ENCODE data around the gene SEMA7A.
A peak's percentile ranks its signal among the peaks of the same experiment; 100 is the strongest.

SEMA7A gene

DNA sequence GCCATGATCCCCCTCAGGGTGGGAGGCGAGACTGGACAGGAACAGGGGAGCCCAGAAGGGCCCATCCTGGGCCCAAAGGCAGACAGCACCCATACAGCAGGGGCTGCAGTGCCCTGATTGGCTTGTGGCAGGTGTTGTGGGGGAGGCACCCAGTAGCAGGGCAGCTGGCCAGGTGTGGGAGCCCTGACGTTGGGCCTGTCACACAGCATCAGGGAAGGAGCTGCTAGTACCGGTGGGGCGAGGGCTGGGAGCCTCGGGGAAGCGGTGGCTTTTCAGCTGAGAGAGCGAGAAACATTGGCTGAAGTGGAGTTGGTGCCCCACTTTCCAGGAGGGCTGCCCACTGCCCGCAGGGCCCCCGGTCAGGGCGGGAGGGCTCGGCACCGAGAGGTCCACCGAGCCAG lies 46.6 kb downstream of the SEMA7A start:
- no peak for DNase-seq (ENCODE audit: low read depth, low spot score)

DNA sequence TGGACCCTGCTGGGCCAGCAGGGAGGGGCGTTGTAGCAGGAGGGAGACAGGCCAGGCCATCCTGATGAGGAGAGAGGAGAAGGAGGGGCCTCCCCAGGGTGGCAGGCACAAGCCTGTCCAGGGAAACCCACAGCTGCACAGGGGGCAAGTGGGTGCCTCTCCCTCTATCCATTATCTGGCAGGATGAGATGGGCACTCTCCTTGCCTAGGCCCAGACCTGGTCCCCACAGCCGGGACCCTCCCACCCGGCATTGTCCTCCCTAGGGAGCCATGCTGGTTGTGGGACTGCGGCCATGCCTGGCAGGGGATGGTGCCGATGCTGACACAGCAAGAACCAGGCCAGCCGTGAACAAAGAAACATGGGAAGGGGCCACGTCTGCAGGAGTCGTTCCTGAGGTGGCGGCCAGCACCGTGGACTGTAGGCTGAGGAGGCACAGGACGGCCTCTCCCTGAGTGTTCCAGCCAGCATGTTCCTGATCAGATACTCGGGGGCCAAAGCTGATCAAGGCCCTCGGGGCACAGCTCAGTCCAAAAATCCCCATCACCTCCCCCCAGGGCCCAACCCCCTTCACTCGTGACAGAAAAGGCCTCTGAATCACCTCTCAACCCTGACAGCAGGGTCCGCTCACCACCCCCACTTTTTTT lies 47.1 kb downstream of the SEMA7A start:
- DNase-seq (ENCODE audit: low read depth, low spot score) = no peak

DNA sequence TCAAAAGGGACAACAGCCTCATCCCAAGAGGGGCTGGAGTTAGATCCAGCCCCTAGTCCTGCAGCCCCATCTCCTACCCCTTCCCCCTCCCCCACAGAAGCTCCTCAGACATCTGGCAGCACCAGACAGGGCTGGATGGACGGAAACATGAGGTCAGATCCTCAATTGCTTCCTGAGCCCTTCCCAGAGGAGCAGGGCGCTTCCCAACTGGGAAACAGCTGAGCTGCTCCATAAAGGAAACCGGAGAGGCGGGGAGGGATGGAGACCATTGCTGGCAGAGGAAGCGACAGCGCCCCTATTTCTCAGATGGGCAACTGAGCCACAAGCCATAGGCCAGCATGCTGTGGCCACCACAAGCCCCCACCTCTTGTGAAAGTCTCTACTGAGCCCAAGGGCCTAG lies 48.0 kb downstream of the SEMA7A start:
- DNase-seq (ENCODE audit: low read depth, low spot score) = no peak

DNA sequence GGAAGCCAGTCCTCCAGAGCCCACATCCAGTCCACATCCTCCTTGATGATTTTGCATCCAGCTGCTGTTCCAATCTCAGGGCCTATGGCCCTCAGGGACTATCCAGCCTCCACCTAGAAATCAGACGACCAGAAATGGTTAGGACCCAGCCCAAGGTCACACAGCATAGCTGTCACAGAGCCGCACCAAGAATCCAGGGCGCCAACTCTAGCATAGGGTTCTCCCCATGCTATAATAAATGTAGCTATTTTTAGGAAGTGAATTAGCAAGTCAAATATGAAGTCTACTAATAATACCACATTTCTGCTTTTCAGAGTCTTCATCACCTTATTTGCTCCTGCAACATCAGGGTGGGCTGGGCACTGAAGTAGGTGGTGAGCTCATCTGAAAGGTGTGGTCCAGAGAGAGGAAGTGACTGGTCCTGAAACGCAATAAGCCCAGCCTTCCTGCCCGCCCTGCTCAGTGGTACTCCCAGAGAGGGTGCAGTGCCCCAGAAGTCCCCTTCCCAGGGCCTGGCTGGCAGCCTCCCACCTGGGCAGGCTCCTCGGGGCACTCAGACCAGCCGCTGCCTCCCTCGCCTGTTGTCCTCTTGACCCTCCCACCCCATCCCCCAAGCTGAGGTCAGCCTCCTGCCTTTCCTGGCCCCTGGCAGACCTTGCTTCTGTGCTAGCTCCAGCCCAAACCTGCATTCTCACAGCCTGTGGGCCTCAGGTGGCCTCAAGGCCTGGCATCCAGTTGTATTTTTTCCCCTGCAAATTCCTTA lies 48.7 kb downstream of the SEMA7A start:
- DNase-seq (ENCODE audit: low read depth, low spot score) = no peak

DNA sequence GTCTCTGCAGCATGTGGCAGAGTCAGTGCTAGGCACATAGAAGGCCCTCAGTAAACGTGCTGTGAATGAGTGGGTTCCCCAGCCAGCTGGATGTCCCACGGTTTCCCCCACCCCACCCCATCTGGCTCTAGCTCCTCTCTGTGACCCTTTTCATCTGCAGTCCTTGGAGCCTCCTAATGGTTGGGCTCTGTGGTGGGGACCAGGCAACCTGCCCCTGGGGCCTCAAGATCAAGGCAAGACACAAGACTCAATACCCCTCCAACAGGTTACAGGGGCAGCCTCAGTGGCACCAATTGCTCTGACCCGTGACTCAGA lies 49.2 kb downstream of the SEMA7A start:
- no peak for DNase-seq (ENCODE audit: low read depth, low spot score)

DNA sequence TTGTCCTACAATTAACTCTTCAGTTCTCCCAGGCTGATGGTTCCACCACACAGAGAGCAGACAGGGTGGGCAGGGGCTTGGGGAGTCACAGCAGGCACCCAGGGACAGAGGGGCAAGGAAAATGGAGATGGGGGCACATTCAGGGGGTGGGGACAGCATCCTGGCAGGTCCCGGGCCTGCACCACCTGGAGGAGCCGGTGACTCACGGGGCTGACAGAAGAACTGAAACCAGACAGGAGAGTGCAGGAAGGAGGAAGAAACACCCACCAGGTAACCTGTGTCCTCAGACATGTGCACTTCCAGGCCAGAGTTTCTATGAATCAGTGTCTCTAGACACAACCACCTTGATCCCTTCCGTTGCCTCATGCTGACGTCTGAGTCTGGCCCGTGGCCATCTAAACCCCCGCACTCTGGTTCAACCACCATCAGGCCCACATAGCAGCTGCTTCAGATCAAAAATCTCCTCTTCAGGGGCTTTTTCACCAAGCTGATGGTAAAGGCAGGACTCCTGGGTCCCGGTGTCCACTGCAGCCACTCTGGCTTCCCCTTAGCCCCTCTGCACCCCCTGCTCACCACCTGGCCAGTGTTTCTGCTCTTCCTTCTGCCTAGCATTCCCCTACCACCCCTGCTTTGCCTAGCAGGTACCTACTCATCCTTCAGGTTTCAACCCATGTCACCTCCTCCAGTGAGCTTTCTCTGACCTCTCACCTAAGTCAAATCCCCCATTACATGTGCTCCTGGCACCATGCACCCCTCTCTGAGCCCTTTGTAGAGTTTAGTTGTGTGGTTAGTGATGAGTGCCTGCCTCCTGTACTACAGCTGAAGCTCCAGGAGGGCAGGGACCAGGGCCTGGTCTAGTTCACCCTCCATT lies 49.8 kb downstream of the SEMA7A start:
- DNase-seq (ENCODE audit: low read depth, low spot score) = no peak

DNA sequence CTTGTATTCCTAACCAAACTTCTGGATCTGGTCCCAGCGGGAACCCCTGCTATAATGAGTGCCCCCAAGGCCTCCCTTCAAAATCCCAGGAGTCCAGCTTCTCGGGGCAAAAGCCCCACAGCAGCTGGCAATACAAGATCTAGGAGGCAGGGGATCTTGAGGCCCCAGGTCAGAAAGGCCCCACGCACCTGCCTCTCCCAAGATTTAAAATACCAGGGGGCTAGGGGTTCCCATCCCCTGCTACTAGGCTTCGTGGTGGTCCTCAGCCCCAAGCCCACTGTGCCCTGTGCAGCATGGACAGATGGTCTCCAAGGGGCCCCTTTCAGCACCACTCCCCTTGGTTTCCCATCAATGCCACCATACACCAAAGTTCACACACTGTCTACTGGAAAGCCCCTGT lies 50.5 kb downstream of the SEMA7A start:
- no peak for DNase-seq (ENCODE audit: low read depth, low spot score)

DNA sequence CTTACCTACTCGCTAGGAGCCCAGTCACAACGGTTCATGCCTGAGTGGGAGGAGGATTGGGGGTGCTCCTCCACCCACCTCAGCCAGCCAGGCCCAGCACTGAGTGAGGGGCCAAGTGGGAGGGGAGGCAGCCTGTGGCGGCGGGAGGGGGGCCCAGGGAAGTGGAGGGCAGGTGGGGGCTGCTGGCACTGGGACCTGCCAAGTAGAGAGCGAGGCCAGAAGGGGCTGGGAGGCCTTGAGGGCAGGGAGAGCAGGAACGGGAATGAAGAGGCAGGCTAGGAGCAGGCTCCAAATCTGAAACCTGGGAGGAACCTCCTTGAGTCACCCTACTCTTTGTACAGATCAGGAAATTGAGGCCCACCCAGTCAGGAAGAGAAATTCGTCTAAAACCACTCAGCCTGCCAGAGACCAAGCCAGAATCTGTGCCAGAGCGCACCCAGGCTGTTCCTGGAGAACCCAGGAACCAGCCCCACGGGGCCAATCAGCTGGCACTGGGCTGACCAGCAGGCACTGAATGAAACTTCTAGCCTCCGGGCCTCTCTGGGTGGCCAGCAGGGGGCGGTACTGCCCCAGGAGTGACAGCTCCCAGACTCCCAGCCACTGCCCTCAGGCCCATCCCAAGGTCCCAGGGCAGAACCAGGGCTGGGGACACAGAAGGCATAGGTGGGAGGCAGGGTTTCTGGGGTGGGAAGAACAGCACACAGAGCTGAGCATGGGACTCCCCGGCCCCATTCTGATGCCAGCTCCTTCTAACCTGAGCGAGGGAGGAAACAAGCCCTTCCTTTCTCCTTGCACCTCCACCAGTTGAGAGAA lies 51.5 kb downstream of the SEMA7A start:
- peak; percentile 95 for DNase-seq (ENCODE audit: low read depth, low spot score)

DNA sequence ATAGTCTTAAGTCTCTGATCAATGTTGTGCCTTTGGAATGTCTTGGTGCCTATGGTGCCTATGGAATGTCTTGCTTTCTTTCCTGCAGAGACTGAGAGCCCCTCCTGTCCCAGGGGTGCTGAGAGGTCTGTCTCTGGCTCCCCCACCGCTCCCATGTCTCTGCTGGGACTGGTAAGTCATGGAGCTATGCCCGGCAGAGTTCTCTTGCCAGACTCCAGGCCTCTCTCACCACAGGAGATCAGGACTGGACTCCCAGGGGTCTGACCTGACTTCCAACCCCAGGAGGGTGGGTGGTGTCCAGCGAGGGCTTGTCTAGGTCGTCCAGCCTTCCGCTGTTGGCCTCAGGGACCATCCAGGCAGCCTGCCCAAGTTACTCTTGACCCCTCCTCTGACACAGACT lies 52.3 kb downstream of the SEMA7A start:
- DNase-seq (ENCODE audit: low read depth, low spot score) = no peak

DNA sequence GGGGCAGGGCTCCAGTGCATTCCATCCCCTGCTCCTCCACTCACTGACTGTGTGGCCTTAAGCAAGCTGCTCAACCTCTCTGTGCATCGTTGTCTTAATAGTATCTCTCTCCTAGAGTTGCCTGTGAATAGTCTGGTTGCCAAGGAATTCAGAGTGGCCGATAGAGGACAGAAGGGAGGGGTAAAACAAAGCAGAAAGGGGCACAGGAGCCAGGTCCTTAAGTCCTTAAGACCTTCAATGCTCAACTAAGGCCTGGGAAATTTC lies 52.6 kb downstream of the SEMA7A start:
- no peak for DNase-seq (ENCODE audit: low read depth, low spot score)

DNA sequence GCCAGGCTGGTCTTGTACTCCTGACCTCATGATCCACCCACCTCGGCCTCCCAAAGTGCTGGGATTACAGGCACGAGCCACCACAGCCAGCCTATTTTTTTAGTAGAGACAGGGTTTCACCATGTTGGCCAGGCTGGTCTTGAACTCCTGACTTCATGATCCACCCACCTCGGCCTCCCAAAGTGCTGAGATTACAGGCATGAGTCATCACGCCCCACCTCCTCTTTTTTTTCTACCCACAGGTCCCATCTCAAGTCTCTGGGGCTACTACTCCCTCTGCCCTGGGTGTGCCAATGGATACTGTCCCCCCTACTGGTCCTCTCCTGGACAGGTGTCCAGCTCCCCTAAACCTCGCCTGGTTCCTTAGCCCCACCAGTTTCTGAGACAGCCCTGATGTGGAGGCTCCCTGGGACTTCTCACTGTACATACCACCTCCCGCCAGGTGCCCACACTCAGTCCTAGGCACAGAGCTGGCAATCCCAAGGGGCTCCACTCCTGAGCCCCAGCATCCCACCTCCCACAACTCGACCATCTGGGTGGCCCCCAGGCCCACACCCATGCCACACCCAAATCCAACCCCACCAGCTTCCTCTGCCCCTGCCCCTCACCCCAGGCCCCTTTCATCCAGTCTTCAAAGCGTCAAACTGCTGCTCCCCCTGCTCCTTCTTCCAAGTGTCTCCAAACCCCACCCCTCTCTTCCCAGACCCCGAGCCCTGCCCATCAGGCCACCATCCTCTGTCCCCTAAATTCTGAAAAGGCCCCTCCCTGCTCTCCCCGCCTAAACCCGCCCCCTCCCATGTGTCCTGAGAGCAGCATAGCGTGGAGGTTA lies 53.2 kb downstream of the SEMA7A start:
- DNase-seq (ENCODE audit: low read depth, low spot score) = no peak

DNA sequence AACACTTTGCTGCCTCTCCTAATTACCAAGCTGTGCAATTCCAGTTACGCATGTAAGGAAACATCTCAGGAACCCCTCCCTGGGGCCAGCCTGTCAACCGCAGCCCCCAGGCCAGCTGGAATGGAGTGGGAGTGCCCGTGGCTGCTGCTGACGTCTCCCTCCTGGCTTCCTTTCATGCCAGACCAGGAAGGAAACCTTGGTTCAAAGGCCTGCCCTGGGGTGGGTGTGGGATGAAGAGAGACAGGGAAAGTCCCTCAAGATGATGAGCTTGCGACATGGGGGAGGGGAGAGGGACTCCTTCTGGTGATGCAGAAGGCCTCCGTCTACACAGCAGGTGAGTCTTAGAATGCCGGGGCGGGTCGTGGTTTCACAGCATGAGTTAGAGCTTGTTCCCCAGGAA lies 54.9 kb downstream of the SEMA7A start:
- peak; percentile 93 for DNase-seq (ENCODE audit: low read depth, low spot score)

DNA sequence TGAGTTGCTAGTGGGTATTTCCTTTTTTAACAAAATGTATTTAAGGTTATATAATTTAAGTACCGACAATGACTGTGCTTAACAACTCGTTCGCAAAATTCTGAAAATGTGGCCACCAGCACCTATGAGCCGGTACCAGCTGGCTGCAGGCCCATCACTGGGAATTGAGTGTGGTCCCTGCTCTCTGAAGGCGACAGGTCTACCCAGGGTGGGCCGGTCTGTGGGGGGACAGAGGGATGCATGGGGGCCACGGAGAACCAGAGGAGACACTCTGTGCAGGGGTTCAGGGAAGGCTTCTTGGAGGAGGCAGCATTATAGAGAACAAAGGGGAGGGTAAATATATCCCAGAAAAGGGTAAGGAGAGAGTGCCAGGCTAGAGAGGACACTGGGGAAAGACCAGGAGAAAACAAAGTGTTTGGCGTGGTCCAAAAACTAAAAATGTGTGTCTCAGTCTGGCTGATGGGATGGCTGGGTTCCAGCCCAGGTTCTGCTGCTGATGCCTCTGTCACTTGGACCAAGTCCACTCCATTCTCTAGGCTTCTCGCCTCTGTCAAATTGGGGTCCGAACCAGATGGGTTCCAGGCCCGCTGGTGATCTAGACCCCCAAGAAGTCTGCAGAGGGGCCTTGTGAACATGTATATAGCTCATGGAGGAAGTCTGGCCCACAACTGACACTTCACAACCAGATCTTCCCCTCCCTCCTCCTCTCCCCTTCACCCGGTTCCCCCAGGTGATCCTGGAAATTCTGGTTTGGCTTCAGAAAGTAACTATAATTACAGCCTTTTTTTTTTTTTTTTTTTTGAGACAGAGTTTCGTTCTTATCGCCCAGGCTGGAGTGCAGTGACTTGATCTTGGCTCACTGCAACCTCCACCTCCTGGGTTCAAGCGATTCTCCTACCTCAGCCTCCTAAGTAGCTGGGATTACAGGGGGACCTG lies 55.7 kb downstream of the SEMA7A start:
- no peak for DNase-seq (ENCODE audit: low read depth, low spot score)

DNA sequence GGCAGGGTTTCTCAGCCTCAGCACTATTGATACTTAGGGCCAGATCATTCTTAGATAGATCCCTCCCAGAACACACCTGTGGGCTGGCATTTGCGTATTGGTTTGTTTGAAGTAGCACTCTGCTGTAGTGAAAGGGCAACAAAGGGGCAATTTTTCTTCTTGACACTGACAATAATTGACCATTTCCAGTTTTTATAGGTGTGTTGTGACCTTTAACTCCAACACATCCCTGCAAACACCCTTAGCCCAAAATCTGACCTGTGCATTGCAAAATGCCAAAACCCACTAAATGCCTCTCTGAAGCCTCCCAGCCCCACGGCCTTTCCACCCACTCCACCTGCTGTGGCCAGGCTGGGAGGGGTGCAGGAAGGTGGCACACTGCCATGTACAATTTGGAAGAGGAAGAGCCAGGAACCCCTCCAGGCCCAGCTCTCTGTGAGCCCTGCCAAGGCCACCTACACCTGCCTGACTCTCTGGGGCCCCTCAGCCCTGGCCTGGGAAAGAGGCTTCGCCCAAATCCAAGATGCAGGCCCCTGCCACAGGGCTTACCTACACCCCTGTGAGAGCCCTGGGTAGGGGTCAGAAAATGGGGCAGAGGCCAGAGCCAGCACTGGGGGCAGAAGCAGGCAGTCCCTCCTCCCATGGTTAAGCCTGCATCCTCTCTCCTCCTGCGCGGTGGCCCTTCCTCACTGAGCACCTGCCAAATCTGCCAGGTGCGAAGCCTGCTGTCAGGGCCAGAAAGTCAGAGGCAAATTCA lies 56.8 kb downstream of the SEMA7A start:
- no peak for DNase-seq (ENCODE audit: low read depth, low spot score)

DNA sequence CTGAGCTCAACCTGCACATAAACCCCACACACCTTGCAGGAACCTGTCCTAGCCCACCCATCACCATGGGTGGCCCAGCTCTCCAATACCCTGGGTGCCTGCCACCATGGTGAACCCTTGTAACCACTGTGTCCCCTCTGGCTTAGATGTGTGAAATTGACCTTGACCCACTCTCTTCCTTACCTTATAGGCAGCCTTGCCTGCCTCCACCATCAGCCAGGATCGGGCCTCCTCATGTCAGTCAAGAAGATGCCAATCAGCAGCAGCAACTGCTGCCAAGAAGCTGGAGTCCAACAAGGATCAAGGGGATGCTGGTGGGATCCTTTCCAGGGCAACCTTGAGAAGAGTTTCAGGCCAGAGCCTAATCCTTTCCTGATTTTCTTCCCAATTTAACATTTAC lies 57.5 kb downstream of the SEMA7A start:
- DNase-seq (ENCODE audit: low read depth, low spot score) = no peak

DNA sequence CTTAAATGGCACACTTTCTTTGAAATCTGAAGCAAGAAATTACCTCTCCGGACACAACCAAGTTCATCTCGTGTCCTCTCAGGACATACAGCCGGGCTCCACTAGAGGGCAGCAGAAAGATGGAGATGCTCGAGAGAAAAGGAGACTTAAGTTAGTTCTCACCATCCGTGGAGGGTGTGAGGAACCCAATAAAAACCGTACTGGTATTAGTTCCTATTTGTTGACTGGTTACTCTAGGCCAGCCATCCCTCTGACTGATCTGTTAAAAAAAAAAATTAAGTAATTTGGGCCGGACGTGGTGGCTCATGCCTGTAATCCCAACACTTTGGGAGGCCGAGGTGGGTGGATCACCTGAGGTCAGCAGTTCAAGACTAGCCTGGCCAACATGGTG lies 58.5 kb downstream of the SEMA7A start:
- DNase-seq (ENCODE audit: low read depth, low spot score) = peak; percentile 79

DNA sequence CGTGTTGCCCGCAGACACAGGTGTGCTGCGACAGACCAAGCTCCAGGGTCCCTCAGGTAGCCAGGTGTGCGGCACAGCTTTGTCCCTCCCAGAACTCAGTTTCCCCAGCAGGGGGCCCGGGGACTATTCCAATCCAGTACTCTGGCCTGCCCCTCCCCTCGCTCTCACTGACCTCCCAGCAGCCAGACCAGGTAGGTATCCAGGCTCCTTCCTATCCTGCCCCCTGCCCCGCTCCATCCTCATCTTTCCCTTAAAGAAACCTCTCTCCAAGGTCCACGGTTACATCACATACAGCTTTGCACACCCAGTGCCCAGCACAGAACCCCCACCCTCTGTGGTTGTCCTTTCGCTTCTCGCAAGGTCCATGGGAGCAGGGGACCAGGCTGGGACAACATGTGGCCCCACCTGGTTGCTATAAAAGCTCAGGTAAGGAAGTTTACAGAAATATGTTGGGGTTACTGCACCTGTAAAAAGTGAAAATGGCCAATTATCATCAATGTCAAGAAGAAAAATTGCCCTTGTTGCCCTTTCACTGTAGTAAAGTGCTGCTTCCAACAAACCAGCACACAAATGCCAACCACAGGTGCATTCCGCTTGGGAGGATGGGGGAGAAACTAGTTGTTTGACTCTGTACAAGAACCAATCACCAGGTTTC lies 59.0 kb downstream of the SEMA7A start:
- no peak for DNase-seq (ENCODE audit: low read depth, low spot score)

DNA sequence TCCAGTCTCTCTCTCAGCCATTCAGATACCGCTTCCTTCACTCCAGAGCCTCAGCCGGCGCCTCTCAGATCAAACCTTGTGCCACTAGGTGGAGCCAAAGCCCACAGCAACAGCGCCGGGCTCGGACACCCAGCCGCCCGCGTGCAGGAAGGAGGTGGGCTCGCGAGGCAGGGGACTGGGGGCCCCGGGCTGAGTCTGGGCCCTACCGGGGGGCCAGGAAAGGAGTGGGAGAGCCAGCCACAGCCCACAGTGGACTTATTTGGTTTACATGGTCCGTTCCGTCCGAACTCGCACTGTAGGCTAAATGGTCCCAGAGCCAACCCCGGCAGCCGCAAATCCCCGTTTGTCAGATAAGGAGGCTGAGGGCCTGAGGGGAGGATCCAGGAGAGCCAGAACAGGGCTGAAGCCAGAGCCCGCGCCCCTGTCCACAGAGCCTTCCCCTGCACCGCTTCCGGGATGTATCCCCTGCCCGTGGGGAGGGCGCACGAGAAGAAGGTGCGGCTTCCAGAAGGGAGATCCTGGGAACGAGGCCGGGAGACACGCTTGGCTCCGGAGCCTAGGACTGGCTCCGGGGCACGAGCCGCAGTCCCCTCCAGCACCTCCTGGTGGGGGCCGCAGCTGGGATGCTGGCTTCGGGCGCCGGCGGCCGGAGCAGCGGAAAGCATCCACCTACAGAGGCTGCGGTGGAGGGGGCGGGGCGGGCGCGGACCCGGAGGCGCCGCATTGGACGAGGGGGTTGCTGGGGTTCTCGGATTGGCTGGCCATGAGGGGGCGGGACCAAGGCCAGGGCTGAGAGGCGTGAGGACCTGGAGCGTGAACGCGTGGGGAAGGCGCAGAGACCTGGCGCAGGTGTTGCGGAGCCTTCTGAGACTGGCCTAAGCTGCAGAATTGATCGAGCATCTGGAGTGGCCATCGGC lies 59.8 kb downstream of the SEMA7A start:
- peak; percentile 95 for DNase-seq (ENCODE audit: low read depth, low spot score)
